IMR-90 (cell line): ENCODE measurements around the gene KRT36.

Source experiments
- CTCF ChIP-seq: conservative IDR thresholded peaks from 2 replicates; pipeline ENCODE4 v1.5.1; 2012; ENCODE audit warnings: mild to moderate bottlenecking, low read depth, low read length, improper control_type of control experiment
- ELK1 ChIP-seq: fragments of 150-350 bp; IDR thresholded peaks from 2 replicates; pipeline ENCODE4 v1.6.1; 2016; ENCODE audit warnings: low read depth, mild to moderate bottlenecking, low read length, moderate library complexity, borderline replicate concordance
- RAD21 ChIP-seq: IDR thresholded peaks from 2 replicates; pipeline ENCODE4 v1.6.1; 2012; ENCODE audit warnings: low read length, improper control_type of control experiment
- SMC3 ChIP-seq: fragments of 150-350 bp; IDR thresholded peaks from 2 replicates; pipeline ENCODE4 v1.6.1; 2016; ENCODE audit warnings: low read depth, mild to moderate bottlenecking, antibody characterized with exemption, low read length, moderate library complexity

GRCh38 chr17:41462705-41463104, 27.0 kb downstream of the KRT36 start:
- TF ChIP-seq CTCF (no peak), RAD21 (no peak), SMC3 (no peak), ELK1 (no peak)
